NCI-H187 treated with DMSO at 0.1 percent for 48 hours (cell line): Measurements from ENCODE around the gene SSR4.

Source experiments
- DNase-seq: peaks from one replicate; lab custom pipeline; 2025; lab: John Stamatoyannopoulos, UW

The SSR4 gene

DNA sequence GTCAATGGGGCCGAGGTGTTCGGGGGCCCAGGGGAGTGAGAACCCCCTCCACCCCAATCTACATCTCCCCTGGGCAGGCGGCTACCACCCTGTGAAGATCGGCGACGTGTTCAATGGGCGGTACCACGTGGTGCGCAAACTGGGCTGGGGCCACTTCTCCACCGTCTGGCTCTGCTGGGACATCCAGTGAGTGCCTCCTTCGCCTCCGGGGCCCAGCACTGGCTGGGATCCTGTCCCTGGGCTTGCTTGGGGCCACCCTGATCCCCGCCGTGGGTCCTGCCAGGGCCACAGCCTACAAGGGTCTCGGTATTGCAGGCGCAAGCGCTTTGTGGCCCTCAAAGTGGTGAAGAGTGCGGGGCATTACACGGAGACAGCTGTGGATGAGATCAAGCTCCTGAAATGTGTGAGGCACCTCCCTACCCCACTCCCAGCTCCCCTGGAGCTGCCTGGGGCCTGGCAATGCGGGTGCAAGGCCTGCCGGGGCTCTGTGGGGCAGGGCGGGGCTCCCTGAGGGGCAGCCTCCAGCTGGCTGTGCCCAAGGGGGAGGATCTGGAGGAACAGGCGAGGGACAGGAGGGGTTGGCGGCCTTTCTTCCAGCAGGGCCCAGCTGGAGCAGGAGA, 12.9 kb upstream of the SSR4 start:
- no peak for DNase-seq

DNA sequence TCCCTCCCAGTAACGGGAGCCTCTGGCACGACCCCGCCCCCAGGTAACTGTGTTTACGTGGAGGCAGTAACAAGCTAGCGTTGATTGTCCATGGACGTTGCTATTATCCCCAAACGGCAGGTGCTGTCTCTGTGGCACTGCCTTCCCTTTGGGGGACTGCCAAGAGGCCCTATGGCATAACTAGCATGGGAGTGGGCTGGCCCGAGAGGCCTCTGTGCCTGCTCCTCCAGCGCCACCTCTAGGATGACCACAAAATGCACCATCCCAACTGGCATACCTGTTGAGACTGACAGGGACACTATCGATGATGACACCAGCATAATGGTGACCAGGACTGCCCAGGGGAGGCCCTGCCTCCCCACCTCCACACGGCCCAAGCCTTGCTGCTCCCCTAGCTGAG, 12.2 kb upstream of the SSR4 start:
- DNase-seq, result no peak

DNA sequence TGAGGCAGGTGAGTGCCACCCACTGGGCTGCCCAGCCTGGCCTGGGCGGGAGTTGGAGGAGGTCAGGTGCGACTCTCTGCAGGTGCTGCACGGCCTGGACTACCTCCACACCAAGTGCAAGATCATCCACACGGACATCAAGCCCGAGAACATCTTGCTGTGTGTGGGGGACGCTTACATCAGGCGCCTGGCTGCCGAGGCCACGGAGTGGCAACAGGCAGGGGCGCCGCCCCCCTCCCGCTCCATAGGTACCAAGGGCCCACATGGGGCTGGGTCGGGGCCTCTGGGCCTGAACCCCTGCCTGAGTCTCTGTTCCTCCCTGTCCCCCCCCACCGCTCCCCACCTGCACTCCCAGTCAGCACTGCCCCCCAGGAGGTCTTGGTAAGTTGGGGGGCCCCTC, 11.6 kb upstream of the SSR4 start:
- no peak for DNase-seq

DNA sequence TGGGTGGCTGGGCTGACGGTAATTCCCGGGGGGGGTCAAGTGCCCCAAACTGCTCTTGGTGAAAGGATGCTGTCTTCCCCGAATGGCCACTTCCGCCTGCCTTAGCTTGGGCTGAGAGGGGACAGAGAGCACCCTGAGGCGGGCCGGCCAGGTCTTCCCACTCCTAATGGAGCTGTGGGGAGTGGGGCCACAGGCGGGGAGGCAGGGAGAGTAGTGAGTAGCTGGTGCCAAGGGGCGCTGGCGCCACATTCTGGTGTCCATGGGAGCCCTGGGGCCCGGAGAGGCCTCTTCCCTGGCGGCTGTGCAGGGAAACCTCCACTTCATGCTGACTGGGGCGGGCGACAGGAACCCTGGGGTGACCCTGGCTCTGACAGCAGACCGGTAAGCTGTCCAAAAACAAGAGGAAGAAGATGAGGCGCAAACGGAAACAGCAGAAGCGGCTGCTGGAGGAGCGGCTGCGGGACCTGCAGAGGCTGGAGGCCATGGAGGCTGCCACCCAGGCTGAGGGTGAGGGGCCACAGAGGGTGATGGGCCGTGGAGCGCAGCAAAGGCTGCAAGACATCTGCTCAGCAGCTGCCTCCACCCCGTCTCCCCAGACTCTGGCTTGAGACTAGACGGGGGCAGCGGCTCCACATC, 11.0 kb upstream of the SSR4 start:
- DNase-seq, result no peak

DNA sequence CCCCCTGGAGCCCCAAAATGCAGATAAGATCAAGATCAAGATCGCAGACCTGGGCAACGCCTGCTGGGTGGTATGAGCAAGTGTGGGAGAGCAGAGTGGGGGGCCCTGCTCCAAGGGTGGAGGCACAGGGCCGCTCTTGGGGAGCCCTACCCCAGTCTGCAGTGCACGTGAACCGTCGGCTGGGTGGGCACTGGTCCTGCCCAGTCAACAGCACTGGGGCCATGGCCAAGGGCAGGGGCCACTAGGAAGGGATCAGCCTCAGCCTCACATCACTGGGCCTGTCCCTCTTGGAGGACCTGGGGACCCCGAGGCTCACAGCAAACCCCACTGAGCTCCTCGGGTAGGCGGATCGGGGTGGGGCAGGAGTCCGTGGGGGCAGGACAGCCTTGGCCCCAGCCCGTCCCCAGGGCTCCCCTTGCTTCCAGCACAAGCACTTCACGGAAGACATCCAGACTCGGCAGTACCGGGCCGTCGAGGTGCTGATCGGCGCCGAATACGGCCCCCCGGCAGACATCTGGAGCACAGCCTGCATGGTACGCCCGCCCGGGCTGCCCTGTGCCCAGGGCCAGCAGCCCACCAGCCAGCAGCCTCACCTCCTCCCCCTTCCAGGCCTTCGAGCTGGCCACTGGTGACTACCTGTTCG, 10.0 kb upstream of the SSR4 start:
- no peak for DNase-seq

DNA sequence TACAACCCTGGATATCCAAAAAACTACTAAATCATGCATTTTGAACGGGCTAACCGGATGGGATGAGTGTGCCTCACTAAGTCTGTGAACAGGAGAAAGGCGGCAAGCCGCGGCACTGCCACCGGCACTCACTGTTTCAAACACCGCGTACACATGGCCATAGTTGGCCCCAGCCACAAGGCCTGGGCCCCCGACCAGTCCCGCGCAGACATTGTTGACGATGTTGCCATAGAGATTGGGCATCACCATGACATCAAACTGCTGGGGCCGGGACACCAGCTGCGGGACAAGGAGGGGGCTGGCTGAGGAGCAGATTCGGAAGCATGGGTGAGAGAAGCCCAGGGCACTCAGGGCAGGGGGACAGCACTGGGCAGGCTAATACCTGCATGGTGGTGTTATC, 7.8 kb upstream of the SSR4 start:
- no peak for DNase-seq

DNA sequence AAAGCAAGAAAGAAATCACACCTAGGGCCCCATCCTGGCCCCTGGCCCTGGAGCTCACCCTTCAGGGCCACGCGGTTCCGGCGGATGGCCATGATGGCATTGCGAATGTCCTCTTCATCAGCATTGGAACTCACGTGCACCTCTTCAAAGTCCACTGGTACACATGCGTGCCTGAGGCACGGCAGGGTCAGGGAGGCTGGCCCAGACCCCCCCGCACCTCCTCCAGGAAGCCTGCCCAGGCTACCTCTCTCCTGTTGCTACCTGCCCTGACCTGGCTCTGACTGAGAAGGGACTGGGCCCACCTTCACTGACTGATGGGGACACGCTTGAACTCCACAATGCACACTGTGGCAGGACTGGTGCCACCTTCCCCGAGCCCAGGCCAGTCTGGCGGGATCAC, 4.8 kb upstream of the SSR4 start:
- no peak for DNase-seq

DNA sequence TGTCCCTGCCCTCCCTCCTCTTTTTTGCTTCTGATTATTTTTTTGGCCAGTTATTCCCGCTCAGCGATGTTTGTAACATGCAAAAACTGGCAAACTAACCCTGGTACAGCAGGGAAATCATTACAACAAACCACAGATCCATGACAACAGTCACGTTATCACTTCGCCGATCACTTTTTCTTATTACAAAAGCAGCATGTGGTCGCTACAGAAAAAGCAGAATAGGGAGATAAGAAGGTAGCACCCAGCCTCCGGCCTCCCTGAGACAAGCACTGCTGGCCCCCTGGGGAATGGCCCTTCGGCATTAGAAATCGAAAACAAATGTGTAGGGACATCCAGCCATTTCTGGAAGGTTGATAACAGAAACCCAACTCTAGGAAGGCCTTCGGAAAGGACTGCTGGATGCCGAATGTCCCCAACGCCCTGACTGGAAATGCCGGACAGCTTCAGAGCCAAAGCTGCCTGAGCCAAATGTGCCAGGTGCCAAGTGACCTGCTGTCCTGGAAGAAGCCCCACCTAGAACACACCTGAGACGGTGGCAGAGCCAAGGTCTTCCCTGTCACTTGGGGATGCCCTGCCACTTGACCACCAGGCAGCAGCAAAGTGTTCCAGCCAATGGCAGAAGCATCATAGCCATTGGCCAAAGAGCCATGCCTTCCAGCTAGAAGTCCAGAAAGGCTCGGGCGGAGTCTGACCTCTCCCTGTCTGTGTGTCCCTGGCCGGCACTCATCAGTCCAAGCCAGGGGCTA, 3.2 kb upstream of the SSR4 start:
- no peak for DNase-seq

DNA sequence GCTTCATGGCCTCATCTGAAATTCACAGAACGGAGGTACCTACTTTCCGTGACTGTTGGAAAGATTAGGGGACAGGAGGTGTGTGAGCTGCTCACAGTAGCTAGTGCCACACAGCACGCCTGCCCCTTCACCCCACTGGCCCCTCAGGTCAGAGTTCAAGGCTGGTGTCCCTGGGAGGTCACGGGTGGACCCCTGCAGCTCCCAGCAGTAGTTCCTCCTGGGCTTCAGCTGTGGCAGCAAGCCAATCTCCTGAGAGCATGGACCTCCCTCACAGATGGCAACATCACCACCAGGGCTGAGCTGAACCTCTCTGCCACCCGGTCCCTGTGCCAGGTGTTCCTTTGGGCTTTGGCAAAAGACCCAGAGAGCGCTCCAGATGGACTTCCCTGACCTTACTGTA, 2.1 kb upstream of the SSR4 start:
- DNase-seq, result no peak

DNA sequence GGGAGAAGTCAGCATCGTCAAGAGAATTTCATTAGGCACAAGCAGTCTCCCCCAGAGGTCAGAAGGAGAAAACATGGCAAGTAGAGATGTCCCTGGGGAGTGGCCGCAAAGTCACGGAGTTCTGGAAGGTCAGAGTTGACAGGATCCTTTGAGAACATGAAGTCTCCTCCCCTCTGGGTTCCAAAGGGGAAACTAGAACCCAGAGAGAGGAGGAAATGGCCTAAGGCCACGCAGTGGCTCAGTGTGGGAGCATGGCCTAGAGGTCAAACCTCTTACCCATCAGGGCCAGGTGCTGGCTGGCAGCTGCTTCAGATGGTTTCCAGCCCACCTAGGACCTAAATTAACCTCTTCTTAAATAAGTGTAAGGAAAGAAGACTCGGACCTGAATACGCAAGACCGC, 1.2 kb upstream of the SSR4 start:
- no peak for DNase-seq

DNA sequence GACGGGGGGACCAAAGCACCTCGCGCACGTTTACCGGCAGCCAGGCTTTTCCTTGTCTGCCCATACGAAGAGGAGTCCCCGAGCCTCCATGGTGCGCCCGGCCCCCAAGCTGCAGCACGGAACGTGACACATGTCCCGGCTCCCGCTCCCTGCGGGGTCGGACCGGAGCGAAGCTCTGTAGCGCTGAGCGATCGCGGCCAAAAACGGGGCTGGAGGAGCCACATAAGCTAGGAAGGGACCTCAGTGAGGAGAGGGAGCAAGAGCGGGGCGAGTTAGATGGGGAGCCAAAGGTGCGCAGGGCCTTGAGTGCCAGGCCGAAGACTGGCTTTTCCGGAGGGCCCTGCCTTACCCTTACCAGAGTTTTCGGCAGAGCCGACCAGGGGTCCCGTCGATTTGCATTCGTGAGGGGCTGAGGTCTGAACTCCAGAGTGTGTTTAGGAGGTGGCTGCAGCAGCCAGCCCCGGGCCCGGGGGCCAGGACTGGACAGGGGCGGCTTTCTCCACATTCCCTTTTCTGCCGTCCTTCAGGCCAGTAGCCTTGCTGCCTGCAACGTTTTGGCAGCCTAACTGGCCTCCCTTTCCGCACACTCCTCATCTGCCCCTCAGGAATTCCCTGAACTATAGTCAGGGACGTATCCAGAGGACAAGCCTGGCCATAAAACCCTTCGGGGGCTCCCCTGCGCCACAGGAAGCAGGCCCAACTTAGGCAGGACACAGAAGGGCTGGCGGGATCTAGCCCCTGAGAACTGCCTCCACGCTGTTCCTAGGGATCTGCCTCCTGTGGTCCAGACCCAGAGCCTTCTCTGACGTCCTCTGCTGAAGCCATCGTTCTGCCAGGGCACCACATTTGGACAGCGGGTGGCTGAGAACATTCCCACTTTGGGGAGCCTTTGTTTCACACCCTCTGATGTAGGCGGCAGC, 689 bp downstream of the SSR4 start:
- DNase-seq, result no peak

DNA sequence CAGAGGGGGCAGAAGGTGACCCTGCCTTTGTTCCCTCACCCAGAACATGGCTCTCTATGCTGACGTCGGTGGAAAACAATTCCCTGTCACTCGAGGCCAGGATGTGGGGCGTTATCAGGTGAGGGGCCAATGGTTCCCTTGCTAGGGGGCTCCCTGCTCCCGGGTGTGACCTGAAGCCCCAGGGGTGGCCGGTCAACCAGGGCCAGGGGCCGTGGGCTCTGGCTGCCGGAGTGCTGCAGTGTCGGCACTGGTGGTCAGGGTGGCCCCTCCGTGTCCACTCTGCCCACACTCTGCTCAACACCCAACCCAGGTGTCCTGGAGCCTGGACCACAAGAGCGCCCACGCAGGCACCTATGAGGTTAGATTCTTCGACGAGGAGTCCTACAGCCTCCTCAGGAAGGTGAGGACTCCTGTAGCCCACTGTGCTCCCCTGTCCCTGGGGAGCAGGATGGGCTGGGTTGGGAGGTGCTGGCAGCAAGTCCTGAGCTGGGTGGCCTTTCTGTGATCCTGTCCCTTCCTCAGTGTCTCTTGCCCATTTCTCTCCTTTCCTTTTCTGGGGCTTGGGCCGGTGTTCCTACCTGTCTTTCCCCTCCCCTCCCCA, 3.0 kb downstream of the SSR4 start:
- DNase-seq, result no peak

DNA sequence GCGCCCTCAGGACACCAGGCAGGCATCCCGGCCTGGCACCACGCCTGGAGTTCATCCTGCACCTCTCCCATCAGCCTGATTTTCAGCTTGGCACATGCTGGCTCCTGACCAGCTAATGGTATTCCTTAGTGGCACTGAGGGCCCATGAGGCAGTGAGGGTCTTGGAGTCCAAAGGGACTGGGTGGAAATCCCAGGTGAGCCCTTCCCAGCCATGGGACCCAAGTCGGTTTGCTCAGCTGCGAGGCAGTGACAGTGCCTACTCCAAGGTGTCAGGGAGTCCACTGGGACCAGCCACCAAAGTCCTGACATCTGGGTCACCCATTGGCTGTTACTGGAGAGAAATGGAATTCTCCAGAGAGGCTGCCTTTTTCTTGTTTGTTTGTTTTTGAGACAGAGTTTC, 4.9 kb downstream of the SSR4 start:
- no peak for DNase-seq

DNA sequence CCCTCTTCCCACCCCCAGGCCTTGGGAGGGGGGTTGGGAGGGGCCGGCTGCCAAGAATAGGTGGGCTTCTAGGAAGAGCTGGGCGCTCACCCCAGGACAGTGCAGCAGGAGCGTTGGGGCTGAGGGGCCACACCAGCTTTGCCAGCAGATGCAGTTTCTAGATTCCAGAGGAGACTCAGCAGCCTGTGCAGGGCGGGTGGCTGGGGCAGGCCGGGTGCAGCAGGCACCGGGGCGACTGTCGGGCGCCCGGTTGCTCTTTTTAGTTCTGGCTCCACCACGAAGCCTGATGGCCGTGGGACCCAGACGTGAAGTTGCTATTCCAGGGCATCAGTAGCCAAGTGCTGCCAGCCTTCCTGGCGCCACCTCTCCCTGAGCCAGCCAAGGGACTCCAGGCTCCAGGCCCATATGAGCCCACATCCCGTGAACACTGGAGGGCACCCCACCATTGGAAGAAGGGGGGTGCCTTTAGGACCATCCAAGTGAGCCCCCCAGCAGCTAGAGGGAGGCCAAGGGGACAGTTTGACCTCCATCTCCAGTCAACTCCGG, 5.8 kb downstream of the SSR4 start:
- DNase-seq, result no peak

DNA sequence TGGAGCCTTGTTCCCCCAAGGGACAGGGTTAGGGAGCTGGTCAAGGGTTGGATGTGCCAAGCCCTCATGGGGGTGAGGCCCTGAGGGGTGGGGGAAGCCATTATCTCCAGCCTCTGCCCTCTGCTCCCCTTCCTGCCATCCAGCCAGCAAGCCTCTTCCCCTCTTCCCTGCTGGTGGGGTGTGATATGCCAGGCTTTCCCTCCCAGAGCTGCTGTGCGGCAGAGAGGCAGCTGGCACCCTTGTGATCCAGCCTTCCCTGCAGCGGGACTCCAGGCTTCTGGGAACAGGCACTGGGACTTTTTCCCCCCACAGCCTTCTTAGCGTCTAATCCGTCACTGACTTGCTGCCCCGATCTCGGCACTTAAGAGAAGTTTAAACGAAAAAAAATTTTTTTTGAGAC, 6.3 kb downstream of the SSR4 start:
- no peak for DNase-seq

DNA sequence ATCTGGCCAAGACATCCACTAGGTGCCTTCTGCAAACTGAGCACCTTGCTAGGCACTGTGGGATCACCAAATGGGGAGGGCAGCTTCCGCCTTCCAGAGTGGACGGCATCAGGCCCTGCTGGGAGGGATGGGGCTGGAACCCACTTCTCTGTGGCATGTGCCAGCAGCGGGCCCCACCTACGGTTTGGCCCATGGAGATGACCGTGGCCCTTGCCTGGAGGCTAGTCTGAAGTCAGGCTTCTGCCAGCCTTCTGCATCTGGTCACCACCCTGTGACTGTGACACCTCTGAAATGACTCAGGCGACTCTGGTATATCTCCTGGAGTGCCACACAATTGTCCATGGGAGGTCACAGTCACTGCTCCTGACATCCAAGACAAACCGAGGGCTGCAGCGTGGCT, 7.2 kb downstream of the SSR4 start:
- DNase-seq, result no peak

DNA sequence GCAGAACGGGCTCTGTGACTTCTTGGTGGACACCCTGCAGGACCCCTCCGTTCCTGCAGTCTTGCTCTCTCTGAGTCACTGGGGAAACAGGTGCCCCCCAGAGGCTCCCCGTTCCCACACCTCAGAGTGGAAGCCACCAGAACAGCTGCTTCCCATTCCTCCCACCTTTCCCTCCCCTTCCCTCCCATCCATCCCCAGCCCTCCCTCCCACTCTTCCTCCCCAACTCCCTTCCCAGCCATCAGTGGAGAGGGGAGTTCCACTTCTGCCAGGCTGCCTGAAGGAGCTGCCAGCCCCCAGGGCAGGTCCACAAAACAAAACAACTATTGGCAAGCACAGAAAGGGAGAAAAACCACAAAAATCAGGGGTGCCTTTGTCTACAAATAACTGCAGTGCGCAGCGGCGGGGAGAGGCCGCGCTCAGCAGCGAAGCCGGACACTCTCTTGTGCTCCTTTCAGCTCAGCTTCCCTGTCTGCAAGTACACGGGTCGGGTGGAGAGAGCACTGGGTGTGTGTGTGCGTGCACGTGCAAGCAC, 8.1 kb downstream of the SSR4 start:
- DNase-seq, result no peak

DNA sequence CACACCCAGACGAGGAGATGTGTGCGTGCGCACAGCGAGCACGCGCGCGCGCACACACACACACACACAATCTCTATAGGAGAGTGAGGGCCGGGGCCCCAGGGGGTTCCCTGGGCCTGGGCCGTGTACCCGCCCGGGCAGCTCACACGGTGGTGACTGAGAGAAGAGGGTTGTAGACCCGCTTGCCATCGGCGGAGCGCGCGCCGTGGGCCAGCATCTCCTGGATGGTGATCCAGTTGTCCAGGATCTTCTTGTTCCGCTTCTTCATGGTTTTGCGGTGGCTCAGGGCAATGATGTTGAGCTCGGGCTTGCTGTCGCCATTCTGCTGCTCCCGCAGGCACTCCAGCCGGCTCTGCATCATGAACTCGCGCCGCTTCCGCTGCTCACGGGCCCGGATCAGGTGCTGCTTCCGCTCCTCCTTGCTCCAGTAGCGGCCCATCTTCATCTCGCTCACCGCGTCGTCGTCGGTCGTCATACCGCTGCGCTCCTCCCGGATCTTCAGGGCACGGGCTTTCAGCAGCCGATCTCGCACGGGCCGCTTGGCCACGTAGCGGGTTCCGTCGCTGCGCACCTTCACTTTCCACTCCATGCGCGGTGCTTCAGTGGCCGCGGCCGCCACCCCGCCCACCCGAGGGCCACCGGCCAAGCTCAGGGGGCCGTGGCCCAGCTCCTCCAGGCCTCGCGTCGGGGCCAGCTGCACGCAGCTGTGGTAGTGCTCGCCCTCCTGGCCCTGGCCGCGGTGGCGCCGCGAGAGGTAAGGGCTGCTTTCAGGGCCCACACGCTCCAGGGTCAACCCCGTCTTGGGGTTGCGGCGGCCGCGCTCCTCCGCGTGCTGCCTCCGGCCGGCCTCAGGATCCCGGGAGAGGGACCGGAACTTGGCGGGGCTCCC, 9.0 kb downstream of the SSR4 start:
- no peak for DNase-seq

DNA sequence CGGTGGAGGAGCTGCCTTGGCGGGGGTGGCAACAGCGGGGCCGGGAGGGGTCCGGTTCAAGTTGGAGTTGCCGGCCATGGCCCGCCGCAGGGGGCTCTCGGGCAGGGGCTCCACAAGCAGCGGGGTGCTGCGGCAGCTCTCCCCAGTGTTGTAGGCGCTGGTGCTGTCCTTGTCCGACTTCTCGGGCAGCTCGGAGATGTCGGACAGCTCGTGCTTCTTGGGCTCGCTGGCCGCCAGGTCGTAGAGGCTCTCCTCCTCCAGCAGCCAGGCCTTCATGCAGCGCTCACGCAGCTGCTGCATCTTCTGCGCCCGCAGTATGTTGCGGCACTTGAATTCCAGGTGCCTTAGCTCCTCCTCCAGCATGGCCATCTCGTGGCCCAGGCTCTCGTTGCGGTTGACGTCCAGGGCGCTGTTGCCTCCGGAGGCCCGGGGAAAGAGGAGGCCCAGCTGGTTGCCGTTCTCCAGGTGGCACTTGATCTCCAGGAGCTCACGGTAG, 9.7 kb downstream of the SSR4 start:
- DNase-seq, result no peak

DNA sequence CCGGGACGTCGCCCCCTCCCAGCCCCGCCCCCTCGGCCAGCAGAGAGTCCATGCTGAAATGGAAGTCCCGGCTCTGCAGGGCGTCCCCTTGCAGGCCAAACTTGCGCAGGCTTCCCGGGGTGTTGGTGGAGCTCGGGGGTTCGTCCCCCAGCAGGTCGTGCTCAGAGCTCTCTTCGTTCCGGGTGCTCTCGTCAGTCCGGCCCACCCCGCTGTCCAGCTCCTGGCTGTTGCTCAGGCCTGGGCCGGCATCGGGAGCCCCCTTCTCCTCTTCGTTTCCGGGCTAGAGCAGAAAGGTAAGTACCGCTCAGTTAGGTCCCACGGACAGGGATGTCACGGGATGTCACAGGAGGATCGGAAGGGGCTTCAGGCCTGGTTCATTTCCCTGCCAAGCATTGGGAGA, 10.2 kb downstream of the SSR4 start:
- no peak for DNase-seq
